Measurements from ENCODE around the gene NR1D1.

NR1D1 gene

GRCh38 chr17:40075201-40075941 is 25.0 kb downstream of the NR1D1 start:
- no peaks in the 10 kb centered on the region for H3K27me3 Mint-ChIP-seq
- ATAC-seq: peak; percentile 75
- H3K27ac Mint-ChIP-seq: no peak overlapping the region
- H3K9me3 Mint-ChIP-seq: no peaks in the 10 kb centered on the region
- H3K4me1 Mint-ChIP-seq: peaks cover 41% of the 10 kb centered on the region
- H3K4me3 Mint-ChIP-seq: no peak overlapping the region
- H3K36me3 Mint-ChIP-seq: no peaks in the 10 kb centered on the region

- Mint-ChIP-seq H3K4me1 (peaks cover 46% of the 10 kb centered on the region), H3K9me3 (no peaks in the 10 kb centered on the region), H3K27me3 (no peaks in the 10 kb centered on the region), H3K4me3 (no peak overlapping the region), H3K36me3 (no peaks in the 10 kb centered on the region), H3K27ac (no peak overlapping the region)
- ATAC-seq: no peak
Observed at GRCh38 chr17:40074871-40075200, 25.6 kb downstream of the NR1D1 start.

- Mint-ChIP-seq H3K4me3 (no peak overlapping the region), H3K4me1 (peaks cover 53% of the 10 kb centered on the region), H3K27ac (peak overlapping the region; percentile 2), H3K36me3 (no peaks in the 10 kb centered on the region), H3K27me3 (no peaks in the 10 kb centered on the region), H3K9me3 (no peaks in the 10 kb centered on the region)
- ATAC-seq: no peak
Observed at GRCh38 chr17:40074175-40074512, 26.2 kb downstream of the NR1D1 start.

- Mint-ChIP-seq H3K27me3 (no peaks in the 10 kb centered on the region), H3K27ac (peak overlapping the region; percentile 2), H3K36me3 (no peaks in the 10 kb centered on the region), H3K4me3 (no peak overlapping the region), H3K9me3 (no peaks in the 10 kb centered on the region), H3K4me1 (peaks cover 59% of the 10 kb centered on the region)
- ATAC-seq: no peak
Observed at GRCh38 chr17:40073454-40074174, 26.8 kb downstream of the NR1D1 start.

- peaks cover 66% of the 10 kb centered on the region for H3K4me1 Mint-ChIP-seq
- no peaks in the 10 kb centered on the region for H3K27me3 Mint-ChIP-seq
Observed at GRCh38 chr17:40072735-40073346, 27.5 kb downstream of the NR1D1 start.

GRCh38 chr17:40072040-40072734 is 28.2 kb downstream of the NR1D1 start:
- peaks cover 73% of the 10 kb centered on the region for H3K4me1 Mint-ChIP-seq
- H3K36me3 Mint-ChIP-seq: no peaks in the 10 kb centered on the region
- H3K27me3 Mint-ChIP-seq: no peaks in the 10 kb centered on the region
- peak overlapping the region; percentile 76 for H3K27ac Mint-ChIP-seq
- no peak overlapping the region for H3K4me3 Mint-ChIP-seq
- H3K9me3 Mint-ChIP-seq: no peaks in the 10 kb centered on the region
- no peak for ATAC-seq

More at GRCh38 chr17:40072735-40073346, 27.5 kb downstream of the NR1D1 start:
- H3K27ac Mint-ChIP-seq: peak overlapping the region; percentile 2
- no peak overlapping the region for H3K4me3 Mint-ChIP-seq
- no peaks in the 10 kb centered on the region for H3K36me3 Mint-ChIP-seq
- no peak for ATAC-seq
- no peaks in the 10 kb centered on the region for H3K9me3 Mint-ChIP-seq

- peak overlapping the region; percentile 76 for H3K27ac Mint-ChIP-seq
- no peaks in the 10 kb centered on the region for H3K27me3 Mint-ChIP-seq
- peaks cover 76% of the 10 kb centered on the region for H3K4me1 Mint-ChIP-seq
- no peaks in the 10 kb centered on the region for H3K9me3 Mint-ChIP-seq
- ATAC-seq: no peak
- no peak overlapping the region for H3K4me3 Mint-ChIP-seq
- H3K36me3 Mint-ChIP-seq: no peaks in the 10 kb centered on the region
Observed at GRCh38 chr17:40071313-40072039, 28.9 kb downstream of the NR1D1 start.

- no peaks in the 10 kb centered on the region for H3K27me3 Mint-ChIP-seq
- no peak for ATAC-seq
- peaks cover 71% of the 10 kb centered on the region for H3K4me1 Mint-ChIP-seq
- no peaks in the 10 kb centered on the region for H3K36me3 Mint-ChIP-seq
- H3K27ac Mint-ChIP-seq: peak overlapping the region; percentile 76
- no peaks in the 10 kb centered on the region for H3K9me3 Mint-ChIP-seq
- no peak overlapping the region for H3K4me3 Mint-ChIP-seq
Observed at GRCh38 chr17:40070709-40071312, 29.6 kb downstream of the NR1D1 start.

GRCh38 chr17:40069751-40070708 is 30.4 kb downstream of the NR1D1 start:
- peak; percentile 28 for ATAC-seq
- no peaks in the 10 kb centered on the region for H3K9me3 Mint-ChIP-seq
- H3K27me3 Mint-ChIP-seq: no peaks in the 10 kb centered on the region
- peak overlapping the region; percentile 80 for H3K4me3 Mint-ChIP-seq
- peaks cover 69% of the 10 kb centered on the region for H3K4me1 Mint-ChIP-seq
- H3K36me3 Mint-ChIP-seq: no peaks in the 10 kb centered on the region
- peak overlapping the region; percentile 76 for H3K27ac Mint-ChIP-seq

- peak; percentile 67 for ATAC-seq
- Mint-ChIP-seq H3K4me1 (peaks cover 75% of the 10 kb centered on the region), H3K9me3 (no peaks in the 10 kb centered on the region), H3K4me3 (peak overlapping the region; percentile 80), H3K36me3 (no peaks in the 10 kb centered on the region), H3K27me3 (no peaks in the 10 kb centered on the region), H3K27ac (peak overlapping the region; percentile 76)
Observed at GRCh38 chr17:40068917-40069750, 31.3 kb downstream of the NR1D1 start.

GRCh38 chr17:40068584-40068916 is 31.8 kb downstream of the NR1D1 start:
- no peak for ATAC-seq
- peak overlapping the region; percentile 80 for H3K4me3 Mint-ChIP-seq
- H3K27ac Mint-ChIP-seq: peak overlapping the region; percentile 76
- H3K27me3 Mint-ChIP-seq: no peaks in the 10 kb centered on the region
- H3K9me3 Mint-ChIP-seq: no peaks in the 10 kb centered on the region
- no peaks in the 10 kb centered on the region for H3K36me3 Mint-ChIP-seq
- peaks cover 80% of the 10 kb centered on the region for H3K4me1 Mint-ChIP-seq

- Mint-ChIP-seq H3K4me3 (peak overlapping the region; percentile 80), H3K36me3 (no peaks in the 10 kb centered on the region), H3K27ac (peak overlapping the region; percentile 76), H3K4me1 (peaks cover 80% of the 10 kb centered on the region), H3K27me3 (no peaks in the 10 kb centered on the region), H3K9me3 (no peaks in the 10 kb centered on the region)
- no peak for ATAC-seq
Observed at GRCh38 chr17:40068129-40068581, 32.2 kb downstream of the NR1D1 start.

- Mint-ChIP-seq H3K4me1 (peaks cover 76% of the 10 kb centered on the region), H3K27me3 (no peaks in the 10 kb centered on the region), H3K4me3 (no peak overlapping the region), H3K36me3 (no peaks in the 10 kb centered on the region), H3K9me3 (no peaks in the 10 kb centered on the region), H3K27ac (peak overlapping the region; percentile 76)
- ATAC-seq: no peak
Observed at GRCh38 chr17:40067710-40068109, 32.7 kb downstream of the NR1D1 start.
